MCF 10A (cell line): ENCODE measurements around the gene GPRC5A. TPM values are rescaled to one million over a fixed set of nuclear protein-coding genes. Genes with fewer than 3 reads are reported as not detected.
A peak's percentile ranks its signal among the peaks of the same experiment; 100 is the strongest.

Source experiments
- BruUV-seq: library from RNA; stranded (reverse); fragments of 400-500 nt; replicated peaks from 2 replicates; lab custom pipeline; 2021; lab: Mats Ljungman, UMichigan
- CTCF ChIA-PET: fragments of 300-600 bp; sonication (Branson Sonifier 250); formaldehyde crosslinking; extraction: SDS; loops from one replicate; lab custom pipeline; 2021; ENCODE audit warnings: antibody characterized with exemption, inconsistent platforms; lab: Yijun Ruan, JAX
- POLR2A ChIA-PET: fragments of 300-600, 350-650 bp; sonication (Branson Sonifier 250); formaldehyde crosslinking; extraction: SDS; loops from one replicate; lab custom pipeline; 2020; ENCODE audit warnings: antibody characterized with exemption, inconsistent platforms; lab: Yijun Ruan, JAX
- DNase-seq: peaks from one replicate; pipeline ENCODE4 v3.0.0-alpha.2; 2018; ENCODE audit not compliant: unreplicated experiment
- H3K27ac Mint-ChIP-seq: one replicate; pipeline ENCODE4 v1.8.0; 2022; ENCODE audit warnings: mild to moderate bottlenecking, low read depth, mixed read lengths; ENCODE audit not compliant: unreplicated experiment
- H3K27me3 Mint-ChIP-seq: one replicate; pipeline ENCODE4 v1.8.0; 2022; ENCODE audit warnings: mixed read lengths; ENCODE audit not compliant: insufficient read depth, unreplicated experiment
- H3K36me3 Mint-ChIP-seq: one replicate; pipeline ENCODE4 v1.8.0; 2022; ENCODE audit warnings: mild to moderate bottlenecking, moderate library complexity, mixed read lengths; ENCODE audit not compliant: insufficient read depth, unreplicated experiment
- H3K4me1 Mint-ChIP-seq: one replicate; pipeline ENCODE4 v1.8.0; 2022; ENCODE audit warnings: mixed read lengths; ENCODE audit not compliant: insufficient read depth, unreplicated experiment
- H3K4me3 Mint-ChIP-seq: one replicate; pipeline ENCODE4 v1.8.0; 2022; ENCODE audit warnings: mild to moderate bottlenecking, moderate library complexity, mixed read lengths; ENCODE audit not compliant: unreplicated experiment
- H3K9me3 Mint-ChIP-seq: one replicate; pipeline ENCODE4 v1.8.0; 2022; ENCODE audit warnings: mixed read lengths; ENCODE audit not compliant: unreplicated experiment
- CTCF ChIP-seq: fragments of 200-600 bp; IDR thresholded peaks from one replicate; pipeline ENCODE4 v1.8.0; 2022; ENCODE audit warnings: antibody characterized with exemption, mild to moderate bottlenecking; ENCODE audit not compliant: unreplicated experiment
- intact Hi-C: fragments of 100-400 bp; cut with micrococcal nuclease; formaldehyde crosslinking; loops from 2 replicates; pipeline ENCODE4 v1.14.1; 2022
- total RNA-seq: library from RNA; stranded (reverse); gene quantifications from 2 replicates; pipeline ENCODE4 v1.2.3, GENCODE V29; 2022

GPRC5A gene
- total RNA-seq, 1 experiment from 2014 or later, result 24.1 TPM

DNA sequence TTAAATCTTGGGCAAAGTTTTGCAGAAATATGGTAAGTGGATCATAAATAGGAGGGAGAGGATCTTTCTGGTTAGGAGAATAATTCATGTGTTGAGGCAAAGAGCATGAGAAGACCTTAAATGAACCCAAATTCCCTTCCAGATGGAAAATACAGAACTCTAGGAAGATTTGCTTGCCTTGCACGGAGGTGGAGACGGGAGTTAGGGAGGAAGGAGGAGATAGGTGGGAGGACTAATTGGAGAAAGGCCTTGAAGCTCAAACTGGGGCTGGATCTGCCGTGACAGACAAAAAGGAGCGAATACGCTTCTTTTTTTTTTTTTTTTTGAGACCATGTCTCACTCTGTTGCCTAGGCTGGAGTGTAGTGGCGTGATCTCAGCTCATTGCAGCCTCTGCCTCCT, 5.9 kb downstream of the GPRC5A start:
- no peak for TF ChIP-seq CTCF
- no peak overlapping the region for H3K4me3 Mint-ChIP-seq
- H3K27me3 Mint-ChIP-seq, result no peaks in the 10 kb centered on the region
- POLR2A ChIA-PET, result interaction anchor here (0.9 to 5.3 kb wide), 5 partner anchors 19 to 110 kb away, joined by 3 to 72 read pairs (median 7); no protein-coding TSS in a partner anchor
- intact Hi-C loops, result no loop called here
- no peaks in the 10 kb centered on the region for H3K9me3 Mint-ChIP-seq
- CTCF ChIA-PET, result interaction anchor here (0.6 to 1.6 kb wide), 8 partner anchors 19 to 85 kb away, joined by 3 to 11 read pairs (median 4); no protein-coding TSS in a partner anchor
- peaks cover 47% of the 10 kb centered on the region for H3K4me1 Mint-ChIP-seq
- no TSS peak for BruUV-seq
- H3K27ac Mint-ChIP-seq, result peak overlapping the region; percentile 16
- H3K36me3 Mint-ChIP-seq, result no peaks in the 10 kb centered on the region
- no peak for DNase-seq

GRCh38 chr12:12898136-12898717, 6.9 kb downstream of the GPRC5A start:
- TF ChIP-seq CTCF, result no peak
- ChIA-PET CTCF (interaction anchor here (0.8 to 1.4 kb wide), 6 partner anchors 18 to 108 kb away, joined by 3 to 6 read pairs (median 4); no protein-coding TSS in a partner anchor), POLR2A (interaction anchor here (1.3 to 5.3 kb wide), 3 partner anchors 62 to 314 kb away, joined by 4 to 72 read pairs (median 5); no protein-coding TSS in a partner anchor)
- H3K4me3 Mint-ChIP-seq, result no peak overlapping the region
- no peaks in the 10 kb centered on the region for H3K9me3 Mint-ChIP-seq
- no peaks in the 10 kb centered on the region for H3K27me3 Mint-ChIP-seq
- H3K4me1 Mint-ChIP-seq, result peaks cover 40% of the 10 kb centered on the region
- H3K36me3 Mint-ChIP-seq, result no peaks in the 10 kb centered on the region
- no TSS peak for BruUV-seq
- H3K27ac Mint-ChIP-seq, result no peak overlapping the region
- intact Hi-C loops, result no loop called here
- DNase-seq, result no peak

GRCh38 chr12:12898911-12899511, 7.6 kb downstream of the GPRC5A start:
- Mint-ChIP-seq H3K27me3 (no peaks in the 10 kb centered on the region), H3K4me1 (peaks cover 43% of the 10 kb centered on the region), H3K36me3 (peaks cover 1% of the 10 kb centered on the region), H3K4me3 (peak overlapping the region; percentile 68), H3K9me3 (no peaks in the 10 kb centered on the region), H3K27ac (peak overlapping the region; percentile 86)
- DNase-seq, result no peak
- BruUV-seq, result TSS peak; percentile 3
- ChIA-PET CTCF (interaction anchor here (0.5 to 1.5 kb wide), 9 partner anchors 11 to 299 kb away, joined by 3 to 6 read pairs (median 3); no protein-coding TSS in a partner anchor), POLR2A (interaction anchor here (0.6 to 5.3 kb wide), 10 partner anchors 7 to 313 kb away, joined by 3 to 81 read pairs (median 4); partner anchors contain the start of genes DDX47 and GPRC5A)
- no peak for TF ChIP-seq CTCF
- intact Hi-C loops, result no loop called here
